HEK293 (cell line): ENCODE data around the gene TICRR.
A peak's percentile ranks its signal among the peaks of the same experiment; 100 is the strongest.

ENCODE experiments used
- CTCF ChIA-PET: fragments of 350-600 bp; formaldehyde crosslinking; extraction: SDS; loops from one replicate; lab custom pipeline; 2021; ENCODE audit warnings: antibody characterized with exemption; lab: Yijun Ruan, JAX
- POLR2A ChIA-PET: fragments of 300-600 bp; formaldehyde crosslinking; extraction: SDS; loops from one replicate; lab custom pipeline; 2020; ENCODE audit warnings: antibody characterized with exemption, inconsistent platforms; lab: Yijun Ruan, JAX
- H3K27ac ChIP-seq: fragments of 200-500 bp; sonication (Bioruptor generic); 2 replicates; pipeline ENCODE4 v1.5.1; 2014; ENCODE audit warnings: low read depth, low read length, control low read depth, inconsistent platforms; ENCODE audit errors: extremely low read depth
- H3K36me3 ChIP-seq, 2 experiments: fragments of 200-500 bp in 1 of 2; sonication (Bioruptor generic) in 1 of 2; 1 replicate in 1 of 2; 2 replicates in 1 of 2; pipeline ENCODE4 v1.5.1; 2014 to 2017; ENCODE audit warnings: inconsistent platforms in 2 of 2, low read length in 2 of 2; ENCODE audit not compliant: control insufficient read depth in 2 of 2, insufficient read depth in 1 of 2
- H3K4me1 ChIP-seq: fragments of 200-500 bp; sonication (Bioruptor generic); 2 replicates; pipeline ENCODE4 v1.5.1; 2014; ENCODE audit warnings: mild to moderate bottlenecking, low read length, inconsistent platforms; ENCODE audit not compliant: control insufficient read depth, insufficient read depth
- H3K4me3 ChIP-seq: 2 replicates; pipeline ENCODE4 v1.5.1; 2011; ENCODE audit warnings: low read depth, mild to moderate bottlenecking, control low read depth, low read length, moderate library complexity
- H3K9me3 ChIP-seq: fragments of 200-500 bp; sonication (Bioruptor generic); 2 replicates; pipeline ENCODE4 v1.5.1; 2014; ENCODE audit warnings: low read depth, low read length, inconsistent platforms; ENCODE audit not compliant: control insufficient read depth, insufficient read depth
- GLIS1 ChIP-seq: fragments of 450-650 bp; formaldehyde crosslinking; IDR thresholded peaks from 2 replicates; pipeline ENCODE4 v1.5.1; 2016; ENCODE audit warnings: missing biosample characterization, missing genetic modification characterization
- GLIS2 ChIP-seq: fragments of 450-650 bp; formaldehyde crosslinking; IDR thresholded peaks from 2 replicates; pipeline ENCODE4 v1.5.1; 2016; ENCODE audit warnings: missing biosample characterization, missing genetic modification characterization
- MYNN ChIP-seq: fragments of 450-650 bp; formaldehyde crosslinking; IDR thresholded peaks from 2 replicates; pipeline ENCODE4 v1.5.1; 2016; ENCODE audit warnings: missing biosample characterization, missing genetic modification characterization, borderline replicate concordance
- YY2 ChIP-seq: fragments of 450-650 bp; formaldehyde crosslinking; IDR thresholded peaks from 2 replicates; pipeline ENCODE4 v1.5.1; 2016; ENCODE audit warnings: missing biosample characterization, missing genetic modification characterization
- ZBTB17 ChIP-seq: fragments of 450-650 bp; formaldehyde crosslinking; IDR thresholded peaks from 2 replicates; pipeline ENCODE4 v1.5.1; 2016; ENCODE audit warnings: missing biosample characterization, missing genetic modification characterization
- ZBTB20 ChIP-seq: fragments of 450-650 bp; formaldehyde crosslinking; IDR thresholded peaks from 2 replicates; pipeline ENCODE4 v1.5.1; 2016; ENCODE audit warnings: missing biosample characterization, missing genetic modification characterization
- ZBTB7A ChIP-seq: fragments of 450-650 bp; formaldehyde crosslinking; IDR thresholded peaks from 2 replicates; pipeline ENCODE4 v1.5.1; 2016; ENCODE audit warnings: low read depth, missing biosample characterization, missing genetic modification characterization
- ZBTB8A ChIP-seq: fragments of 450-650 bp; formaldehyde crosslinking; IDR thresholded peaks from 2 replicates; pipeline ENCODE4 v1.5.1; 2016; ENCODE audit warnings: missing biosample characterization, missing genetic modification characterization
- ZFP3 ChIP-seq: fragments of 450-650 bp; formaldehyde crosslinking; IDR thresholded peaks from 2 replicates; pipeline ENCODE4 v1.5.1; 2016; ENCODE audit warnings: low read depth, missing biosample characterization, missing genetic modification characterization
- ZNF146 ChIP-seq: fragments of 450-650 bp; formaldehyde crosslinking; IDR thresholded peaks from 2 replicates; pipeline ENCODE4 v1.5.1; 2016; ENCODE audit warnings: missing biosample characterization, missing genetic modification characterization
- ZNF16 ChIP-seq: fragments of 450-650 bp; formaldehyde crosslinking; IDR thresholded peaks from 2 replicates; pipeline ENCODE4 v1.5.1; 2016; ENCODE audit warnings: low read depth, missing biosample characterization, missing genetic modification characterization
- ZNF2 ChIP-seq: fragments of 450-650 bp; formaldehyde crosslinking; IDR thresholded peaks from 2 replicates; pipeline ENCODE4 v1.5.1; 2016; ENCODE audit warnings: missing biosample characterization, missing genetic modification characterization
- ZNF239 ChIP-seq: fragments of 450-650 bp; formaldehyde crosslinking; IDR thresholded peaks from 2 replicates; pipeline ENCODE4 v1.5.1; 2016; ENCODE audit warnings: missing biosample characterization, missing genetic modification characterization
- ZNF324 ChIP-seq: fragments of 450-650 bp; formaldehyde crosslinking; IDR thresholded peaks from 2 replicates; pipeline ENCODE4 v1.5.1; 2016; ENCODE audit warnings: missing biosample characterization, missing genetic modification characterization
- ZNF391 ChIP-seq: fragments of 450-650 bp; formaldehyde crosslinking; IDR thresholded peaks from 2 replicates; pipeline ENCODE4 v1.5.1; 2016; ENCODE audit warnings: low read depth, missing biosample characterization, missing genetic modification characterization, borderline replicate concordance
- ZNF501 ChIP-seq: fragments of 450-650 bp; formaldehyde crosslinking; IDR thresholded peaks from 2 replicates; pipeline ENCODE4 v1.5.1; 2016; ENCODE audit warnings: missing biosample characterization, missing genetic modification characterization
- ZNF560 ChIP-seq: fragments of 450-650 bp; formaldehyde crosslinking; IDR thresholded peaks from 2 replicates; pipeline ENCODE4 v1.5.1; 2017; ENCODE audit warnings: missing biosample characterization, missing genetic modification characterization, borderline replicate concordance
- ZNF600 ChIP-seq: fragments of 450-650 bp; formaldehyde crosslinking; IDR thresholded peaks from 2 replicates; pipeline ENCODE4 v1.5.1; 2016; ENCODE audit warnings: missing biosample characterization, missing genetic modification characterization
- ZNF776 ChIP-seq: fragments of 450-650 bp; formaldehyde crosslinking; IDR thresholded peaks from 2 replicates; pipeline ENCODE4 v1.5.0; 2017; ENCODE audit warnings: missing biosample characterization, missing genetic modification characterization, borderline replicate concordance
- ZSCAN30 ChIP-seq: fragments of 450-650 bp; IDR thresholded peaks from 2 replicates; pipeline ENCODE4 v1.5.1; 2018; ENCODE audit warnings: missing biosample characterization, mild to moderate bottlenecking, missing genetic modification characterization, moderate library complexity
- TF ChIP-seq, protein P1 (sequence below): fragments of 450-650 bp; formaldehyde crosslinking; IDR thresholded peaks from 2 replicates; pipeline ENCODE4 v1.5.1; 2017; ENCODE audit warnings: missing biosample characterization, missing genetic modification characterization
- TF ChIP-seq, protein P2 (sequence below): fragments of 450-650 bp; formaldehyde crosslinking; IDR thresholded peaks from 2 replicates; pipeline ENCODE4 v1.5.1; 2016; ENCODE audit warnings: missing biosample characterization, missing genetic modification characterization
- TF ChIP-seq, protein P3 (sequence below): fragments of 450-650 bp; formaldehyde crosslinking; IDR thresholded peaks from 2 replicates; pipeline ENCODE4 v1.5.1; 2016; ENCODE audit warnings: missing biosample characterization, missing genetic modification characterization
- TF ChIP-seq, protein P4 (sequence below): fragments of 450-650 bp; formaldehyde crosslinking; IDR thresholded peaks from 2 replicates; pipeline ENCODE4 v1.5.1; 2016; ENCODE audit warnings: missing biosample characterization, missing genetic modification characterization, borderline replicate concordance
- TF ChIP-seq, protein P5 (sequence below): fragments of 450-650 bp; formaldehyde crosslinking; conservative IDR thresholded peaks from 2 replicates; pipeline ENCODE4 v1.5.1; 2016; ENCODE audit warnings: low read depth, missing biosample characterization, missing genetic modification characterization

TICRR gene

DNA sequence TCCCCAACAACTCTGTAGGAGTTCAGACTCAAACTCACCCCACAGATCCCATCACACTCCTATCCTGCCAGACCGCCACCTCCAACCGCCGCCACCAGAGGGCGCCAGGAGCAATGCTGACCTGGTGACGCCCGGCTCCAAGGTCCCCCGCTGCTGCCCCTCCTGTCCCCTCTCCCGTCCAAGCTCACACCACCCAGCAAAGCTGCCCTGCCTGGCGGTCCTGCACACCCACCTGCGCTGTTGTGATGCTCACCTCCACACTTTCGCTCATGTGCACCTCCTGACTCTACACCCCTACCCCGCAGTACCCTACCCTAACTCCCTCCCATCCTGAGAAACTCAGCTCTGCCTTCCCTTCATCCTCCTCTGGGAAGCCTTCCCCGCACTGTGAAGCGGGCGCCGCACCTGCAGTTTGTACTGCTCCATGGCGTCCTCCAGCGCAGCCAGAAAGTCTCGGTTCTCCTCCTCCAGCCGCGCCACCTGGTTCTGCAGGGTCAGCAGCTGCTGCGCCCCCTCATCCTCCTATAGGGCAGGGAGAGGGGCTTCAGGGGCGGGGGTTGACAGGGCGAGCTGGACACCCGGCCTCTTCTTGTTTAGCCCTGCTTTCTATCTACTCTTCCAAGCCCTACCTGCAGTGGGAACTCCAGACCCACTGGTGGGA is 72.1 kb downstream of the TICRR start:
- H3K27ac ChIP-seq, result no peak overlapping the region
- H3K4me3 ChIP-seq, result no peak overlapping the region
- ChIA-PET POLR2A (interaction anchor here (0.9 kb wide), 1 partner anchor 103 kb away, joined by 3 read pairs; no protein-coding TSS in a partner anchor), CTCF (interaction anchor here (0.5 to 3.3 kb wide), 32 partner anchors 9 to 861 kb away, joined by 3 to 36 read pairs (median 4); partner anchors contain the start of gene MESP1)
- H3K36me3 ChIP-seq, result peaks cover 32 to 81% of the 10 kb centered on the region in 2 experiments
- H3K4me1 ChIP-seq, result no peaks in the 10 kb centered on the region
- H3K9me3 ChIP-seq, result no peaks in the 10 kb centered on the region
- TF ChIP-seq GLIS2 (tag by site-specific recombination) (peak; percentile 90), ZNF2 (tag by site-specific recombination) (peak; percentile 77; the same call in 1 of the 2 replicates), ZNF324 (tag by site-specific recombination) (peak; percentile 49; the same call in 1 of the 2 replicates), ZNF776 (tag by site-specific recombination) (no peak), ZNF501 (tag by site-specific recombination) (0 out of 2 replicates have a peak, but pooled peaks have one; percentile 43), GLIS1 (tag by site-specific recombination) (peak; percentile 55; the same call in 1 of the 2 replicates), ZBTB7A (peak; percentile 79; the same call in 1 of the 2 replicates), MYNN (no peak), ZNF239 (no peak), ZNF16 (tag by site-specific recombination) (no peak), ZBTB8A (tag by site-specific recombination) (no peak), ZBTB17 (tag by site-specific recombination) (peak; percentile 90), ZNF391 (tag by site-specific recombination) (peak; percentile 68; the same call in 1 of the 2 replicates), ZSCAN30 (tag by site-specific recombination) (no peak), ZNF600 (tag by site-specific recombination) (peak; percentile 89), YY2 (no peak), ZFP3 (peak; percentile 46; the same call in 1 of the 2 replicates), ZBTB20 (tag by site-specific recombination) (no peak), ZNF560 (tag by site-specific recombination) (no peak), ZNF146 (no peak)
- TF ChIP-seq, protein P1, sequence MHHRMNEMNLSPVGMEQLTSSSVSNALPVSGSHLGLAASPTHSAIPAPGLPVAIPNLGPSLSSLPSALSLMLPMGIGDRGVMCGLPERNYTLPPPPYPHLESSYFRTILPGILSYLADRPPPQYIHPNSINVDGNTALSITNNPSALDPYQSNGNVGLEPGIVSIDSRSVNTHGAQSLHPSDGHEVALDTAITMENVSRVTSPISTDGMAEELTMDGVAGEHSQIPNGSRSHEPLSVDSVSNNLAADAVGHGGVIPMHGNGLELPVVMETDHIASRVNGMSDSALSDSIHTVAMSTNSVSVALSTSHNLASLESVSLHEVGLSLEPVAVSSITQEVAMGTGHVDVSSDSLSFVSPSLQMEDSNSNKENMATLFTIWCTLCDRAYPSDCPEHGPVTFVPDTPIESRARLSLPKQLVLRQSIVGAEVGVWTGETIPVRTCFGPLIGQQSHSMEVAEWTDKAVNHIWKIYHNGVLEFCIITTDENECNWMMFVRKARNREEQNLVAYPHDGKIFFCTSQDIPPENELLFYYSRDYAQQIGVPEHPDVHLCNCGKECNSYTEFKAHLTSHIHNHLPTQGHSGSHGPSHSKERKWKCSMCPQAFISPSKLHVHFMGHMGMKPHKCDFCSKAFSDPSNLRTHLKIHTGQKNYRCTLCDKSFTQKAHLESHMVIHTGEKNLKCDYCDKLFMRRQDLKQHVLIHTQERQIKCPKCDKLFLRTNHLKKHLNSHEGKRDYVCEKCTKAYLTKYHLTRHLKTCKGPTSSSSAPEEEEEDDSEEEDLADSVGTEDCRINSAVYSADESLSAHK, result no peak
- TF ChIP-seq, protein P2, sequence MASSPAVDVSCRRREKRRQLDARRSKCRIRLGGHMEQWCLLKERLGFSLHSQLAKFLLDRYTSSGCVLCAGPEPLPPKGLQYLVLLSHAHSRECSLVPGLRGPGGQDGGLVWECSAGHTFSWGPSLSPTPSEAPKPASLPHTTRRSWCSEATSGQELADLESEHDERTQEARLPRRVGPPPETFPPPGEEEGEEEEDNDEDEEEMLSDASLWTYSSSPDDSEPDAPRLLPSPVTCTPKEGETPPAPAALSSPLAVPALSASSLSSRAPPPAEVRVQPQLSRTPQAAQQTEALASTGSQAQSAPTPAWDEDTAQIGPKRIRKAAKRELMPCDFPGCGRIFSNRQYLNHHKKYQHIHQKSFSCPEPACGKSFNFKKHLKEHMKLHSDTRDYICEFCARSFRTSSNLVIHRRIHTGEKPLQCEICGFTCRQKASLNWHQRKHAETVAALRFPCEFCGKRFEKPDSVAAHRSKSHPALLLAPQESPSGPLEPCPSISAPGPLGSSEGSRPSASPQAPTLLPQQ (tag by site-specific recombination), result no peak
- TF ChIP-seq, protein P3, sequence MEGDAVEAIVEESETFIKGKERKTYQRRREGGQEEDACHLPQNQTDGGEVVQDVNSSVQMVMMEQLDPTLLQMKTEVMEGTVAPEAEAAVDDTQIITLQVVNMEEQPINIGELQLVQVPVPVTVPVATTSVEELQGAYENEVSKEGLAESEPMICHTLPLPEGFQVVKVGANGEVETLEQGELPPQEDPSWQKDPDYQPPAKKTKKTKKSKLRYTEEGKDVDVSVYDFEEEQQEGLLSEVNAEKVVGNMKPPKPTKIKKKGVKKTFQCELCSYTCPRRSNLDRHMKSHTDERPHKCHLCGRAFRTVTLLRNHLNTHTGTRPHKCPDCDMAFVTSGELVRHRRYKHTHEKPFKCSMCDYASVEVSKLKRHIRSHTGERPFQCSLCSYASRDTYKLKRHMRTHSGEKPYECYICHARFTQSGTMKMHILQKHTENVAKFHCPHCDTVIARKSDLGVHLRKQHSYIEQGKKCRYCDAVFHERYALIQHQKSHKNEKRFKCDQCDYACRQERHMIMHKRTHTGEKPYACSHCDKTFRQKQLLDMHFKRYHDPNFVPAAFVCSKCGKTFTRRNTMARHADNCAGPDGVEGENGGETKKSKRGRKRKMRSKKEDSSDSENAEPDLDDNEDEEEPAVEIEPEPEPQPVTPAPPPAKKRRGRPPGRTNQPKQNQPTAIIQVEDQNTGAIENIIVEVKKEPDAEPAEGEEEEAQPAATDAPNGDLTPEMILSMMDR, result peak; percentile 95
- TF ChIP-seq, protein P4, sequence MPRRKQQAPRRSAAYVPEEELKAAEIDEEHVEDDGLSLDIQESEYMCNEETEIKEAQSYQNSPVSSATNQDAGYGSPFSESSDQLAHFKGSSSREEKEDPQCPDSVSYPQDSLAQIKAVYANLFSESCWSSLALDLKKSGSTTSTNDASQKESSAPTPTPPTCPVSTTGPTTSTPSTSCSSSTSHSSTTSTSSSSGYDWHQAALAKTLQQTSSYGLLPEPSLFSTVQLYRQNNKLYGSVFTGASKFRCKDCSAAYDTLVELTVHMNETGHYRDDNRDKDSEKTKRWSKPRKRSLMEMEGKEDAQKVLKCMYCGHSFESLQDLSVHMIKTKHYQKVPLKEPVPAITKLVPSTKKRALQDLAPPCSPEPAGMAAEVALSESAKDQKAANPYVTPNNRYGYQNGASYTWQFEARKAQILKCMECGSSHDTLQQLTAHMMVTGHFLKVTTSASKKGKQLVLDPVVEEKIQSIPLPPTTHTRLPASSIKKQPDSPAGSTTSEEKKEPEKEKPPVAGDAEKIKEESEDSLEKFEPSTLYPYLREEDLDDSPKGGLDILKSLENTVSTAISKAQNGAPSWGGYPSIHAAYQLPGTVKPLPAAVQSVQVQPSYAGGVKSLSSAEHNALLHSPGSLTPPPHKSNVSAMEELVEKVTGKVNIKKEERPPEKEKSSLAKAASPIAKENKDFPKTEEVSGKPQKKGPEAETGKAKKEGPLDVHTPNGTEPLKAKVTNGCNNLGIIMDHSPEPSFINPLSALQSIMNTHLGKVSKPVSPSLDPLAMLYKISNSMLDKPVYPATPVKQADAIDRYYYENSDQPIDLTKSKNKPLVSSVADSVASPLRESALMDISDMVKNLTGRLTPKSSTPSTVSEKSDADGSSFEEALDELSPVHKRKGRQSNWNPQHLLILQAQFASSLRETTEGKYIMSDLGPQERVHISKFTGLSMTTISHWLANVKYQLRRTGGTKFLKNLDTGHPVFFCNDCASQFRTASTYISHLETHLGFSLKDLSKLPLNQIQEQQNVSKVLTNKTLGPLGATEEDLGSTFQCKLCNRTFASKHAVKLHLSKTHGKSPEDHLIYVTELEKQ (tag by site-specific recombination), result no peak
- TF ChIP-seq, protein P5, sequence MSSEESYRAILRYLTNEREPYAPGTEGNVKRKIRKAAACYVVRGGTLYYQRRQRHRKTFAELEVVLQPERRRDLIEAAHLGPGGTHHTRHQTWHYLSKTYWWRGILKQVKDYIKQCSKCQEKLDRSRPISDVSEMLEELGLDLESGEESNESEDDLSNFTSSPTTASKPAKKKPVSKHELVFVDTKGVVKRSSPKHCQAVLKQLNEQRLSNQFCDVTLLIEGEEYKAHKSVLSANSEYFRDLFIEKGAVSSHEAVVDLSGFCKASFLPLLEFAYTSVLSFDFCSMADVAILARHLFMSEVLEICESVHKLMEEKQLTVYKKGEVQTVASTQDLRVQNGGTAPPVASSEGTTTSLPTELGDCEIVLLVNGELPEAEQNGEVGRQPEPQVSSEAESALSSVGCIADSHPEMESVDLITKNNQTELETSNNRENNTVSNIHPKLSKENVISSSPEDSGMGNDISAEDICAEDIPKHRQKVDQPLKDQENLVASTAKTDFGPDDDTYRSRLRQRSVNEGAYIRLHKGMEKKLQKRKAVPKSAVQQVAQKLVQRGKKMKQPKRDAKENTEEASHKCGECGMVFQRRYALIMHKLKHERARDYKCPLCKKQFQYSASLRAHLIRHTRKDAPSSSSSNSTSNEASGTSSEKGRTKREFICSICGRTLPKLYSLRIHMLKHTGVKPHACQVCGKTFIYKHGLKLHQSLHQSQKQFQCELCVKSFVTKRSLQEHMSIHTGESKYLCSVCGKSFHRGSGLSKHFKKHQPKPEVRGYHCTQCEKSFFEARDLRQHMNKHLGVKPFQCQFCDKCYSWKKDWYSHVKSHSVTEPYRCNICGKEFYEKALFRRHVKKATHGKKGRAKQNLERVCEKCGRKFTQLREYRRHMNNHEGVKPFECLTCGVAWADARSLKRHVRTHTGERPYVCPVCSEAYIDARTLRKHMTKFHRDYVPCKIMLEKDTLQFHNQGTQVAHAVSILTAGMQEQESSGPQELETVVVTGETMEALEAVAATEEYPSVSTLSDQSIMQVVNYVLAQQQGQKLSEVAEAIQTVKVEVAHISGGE (tag by site-specific recombination), result no peak
